Choroid plexus epithelial cell (primary cell): Measurements from ENCODE around the gene APBB2.

Source experiments
- DNase-seq: peaks from one replicate; pipeline ENCODE4 v3.0.0-alpha.2; 2010; ENCODE audit warnings: low read depth
- H3K4me3 ChIP-seq: 2 replicates; pipeline ENCODE4 v1.5.1; 2011; ENCODE audit warnings: low read depth, mild to moderate bottlenecking, control low read depth, low read length, moderate library complexity
- TF ChIP-seq, protein P1 (sequence below): conservative IDR thresholded peaks from 2 replicates; pipeline ENCODE4 v1.5.1; 2011; ENCODE audit warnings: low read depth, mild to moderate bottlenecking, control low read depth, inconsistent platforms, low read length, moderate library complexity

APBB2 gene

DNA sequence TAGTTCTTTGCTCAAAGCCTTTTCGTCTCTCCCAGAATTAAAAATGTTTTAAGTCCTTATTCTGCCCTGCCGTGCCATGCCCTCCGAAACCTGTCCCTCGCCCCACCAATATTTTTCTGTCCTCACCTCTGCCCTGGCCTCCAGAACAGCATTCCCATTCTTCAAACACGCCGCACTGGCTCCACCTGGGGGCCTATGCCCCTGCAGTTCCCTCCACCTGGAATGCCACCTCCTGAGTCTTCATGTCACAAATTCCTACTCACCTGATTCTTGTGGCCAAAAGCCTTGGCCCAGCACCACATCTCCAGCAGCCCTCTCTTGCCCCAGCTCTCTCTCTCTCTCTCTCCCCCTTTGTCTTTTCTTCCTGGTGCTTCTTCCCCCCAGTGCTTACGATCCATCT, 91.6 kb downstream of the APBB2 start:
- no peak overlapping the region for H3K4me3 ChIP-seq
- TF ChIP-seq, protein P1, sequence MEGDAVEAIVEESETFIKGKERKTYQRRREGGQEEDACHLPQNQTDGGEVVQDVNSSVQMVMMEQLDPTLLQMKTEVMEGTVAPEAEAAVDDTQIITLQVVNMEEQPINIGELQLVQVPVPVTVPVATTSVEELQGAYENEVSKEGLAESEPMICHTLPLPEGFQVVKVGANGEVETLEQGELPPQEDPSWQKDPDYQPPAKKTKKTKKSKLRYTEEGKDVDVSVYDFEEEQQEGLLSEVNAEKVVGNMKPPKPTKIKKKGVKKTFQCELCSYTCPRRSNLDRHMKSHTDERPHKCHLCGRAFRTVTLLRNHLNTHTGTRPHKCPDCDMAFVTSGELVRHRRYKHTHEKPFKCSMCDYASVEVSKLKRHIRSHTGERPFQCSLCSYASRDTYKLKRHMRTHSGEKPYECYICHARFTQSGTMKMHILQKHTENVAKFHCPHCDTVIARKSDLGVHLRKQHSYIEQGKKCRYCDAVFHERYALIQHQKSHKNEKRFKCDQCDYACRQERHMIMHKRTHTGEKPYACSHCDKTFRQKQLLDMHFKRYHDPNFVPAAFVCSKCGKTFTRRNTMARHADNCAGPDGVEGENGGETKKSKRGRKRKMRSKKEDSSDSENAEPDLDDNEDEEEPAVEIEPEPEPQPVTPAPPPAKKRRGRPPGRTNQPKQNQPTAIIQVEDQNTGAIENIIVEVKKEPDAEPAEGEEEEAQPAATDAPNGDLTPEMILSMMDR: no peak
- DNase-seq: no peak

DNA sequence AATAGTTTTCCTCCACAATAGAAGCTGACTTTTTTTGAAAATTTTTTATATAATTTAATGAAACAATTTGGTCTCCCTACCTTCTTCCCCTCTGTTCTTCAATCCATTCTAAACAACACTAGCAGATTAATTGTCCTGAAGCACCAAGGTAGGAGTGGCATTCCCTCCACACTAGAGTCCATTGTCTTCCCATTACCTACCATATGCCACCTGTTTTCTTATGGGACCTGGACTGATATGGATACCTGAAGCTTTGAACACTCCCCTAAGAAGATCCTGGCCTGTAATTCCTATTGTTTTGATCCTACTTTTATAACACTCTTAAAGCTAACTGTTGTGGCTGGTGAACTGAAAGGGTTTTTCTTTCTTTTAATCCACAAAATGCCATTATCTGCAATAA, 92.0 kb downstream of the APBB2 start:
- TF ChIP-seq, protein P1: no peak
- DNase-seq: no peak
- H3K4me3 ChIP-seq: no peak overlapping the region

DNA sequence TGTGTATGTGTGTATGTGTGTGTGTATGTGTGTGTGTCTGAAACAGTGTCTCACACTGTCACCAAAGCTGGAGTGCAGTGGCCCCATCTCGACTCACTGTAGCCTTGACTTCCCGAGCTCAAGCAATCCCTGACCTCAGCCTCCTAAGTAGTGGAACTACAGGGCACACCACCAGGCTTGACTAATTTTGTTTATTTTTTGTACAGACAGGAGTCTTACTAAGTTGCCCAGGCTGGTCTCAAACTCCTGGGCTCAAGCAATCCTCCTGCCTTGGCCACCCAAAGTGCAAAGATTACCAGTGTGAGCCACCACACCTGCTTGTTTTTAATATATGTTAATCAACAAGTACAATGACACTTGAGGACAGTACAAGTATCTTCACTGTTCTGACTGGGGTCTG, 92.4 kb downstream of the APBB2 start:
- H3K4me3 ChIP-seq: no peak overlapping the region
- no peak for DNase-seq
- TF ChIP-seq, protein P1: no peak

DNA sequence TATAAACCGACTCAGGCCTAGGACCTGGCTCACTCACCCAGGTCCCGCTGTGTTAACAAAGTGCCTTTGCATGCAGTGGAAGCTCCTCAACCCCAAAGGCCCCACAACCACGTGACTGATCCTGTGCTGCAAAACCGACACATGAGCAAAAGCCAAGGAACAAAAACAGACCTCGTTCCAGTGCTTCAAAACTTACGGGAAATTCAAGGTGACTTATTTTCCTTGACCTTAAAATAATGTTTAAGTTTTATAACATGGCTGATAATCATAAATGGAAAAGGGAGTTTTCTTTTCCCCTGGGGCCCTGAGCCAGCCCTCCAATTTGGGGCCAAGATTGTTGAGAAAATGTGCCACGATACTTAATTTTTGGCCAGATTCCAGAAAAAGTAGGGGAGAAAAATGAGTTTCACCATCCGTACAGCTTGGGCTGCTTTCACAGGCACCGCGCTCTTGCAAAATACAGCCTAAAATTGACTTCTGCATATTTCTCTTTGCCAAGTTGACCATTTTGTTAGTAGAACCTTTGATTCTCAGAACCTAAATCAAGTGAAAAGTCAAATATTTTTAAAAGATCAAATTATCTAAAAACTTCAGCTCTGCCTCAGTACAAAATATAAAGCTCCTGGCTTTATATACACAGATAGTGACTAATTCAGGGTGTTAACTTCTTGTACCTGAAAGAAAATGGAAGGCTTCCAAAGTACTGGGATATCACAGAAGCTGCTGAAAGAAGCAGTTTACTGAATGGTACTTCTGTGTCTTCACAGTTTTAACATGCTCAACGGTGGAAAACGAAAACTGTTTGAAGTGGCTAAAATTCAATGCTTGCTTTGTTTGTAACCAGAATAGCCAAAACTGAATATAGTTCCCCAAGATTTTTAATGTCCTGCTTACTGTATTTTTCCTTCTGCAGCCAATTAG, 93.8 kb downstream of the APBB2 start:
- peak; percentile 92 for DNase-seq
- peak overlapping the region; percentile 5 for H3K4me3 ChIP-seq
- TF ChIP-seq, protein P1: no peak

DNA sequence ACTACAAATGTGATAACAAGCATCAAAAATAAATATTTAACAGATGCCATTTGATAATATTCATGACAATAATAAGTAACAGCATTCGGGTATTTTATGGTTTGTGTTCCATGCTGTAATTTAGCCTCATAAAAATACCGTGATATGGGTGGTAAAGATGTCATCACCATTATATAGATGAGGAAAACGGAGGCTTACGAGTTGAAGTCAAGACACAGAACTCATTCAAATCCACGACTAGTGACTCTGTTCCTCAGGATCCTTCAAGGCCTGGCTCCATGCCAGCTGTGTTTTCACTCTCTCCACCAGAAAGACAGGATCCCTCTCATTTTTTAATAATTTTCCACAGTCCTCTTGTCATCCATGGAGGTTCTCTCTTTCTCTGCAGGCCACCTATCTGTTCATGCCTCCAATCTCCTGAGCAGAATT, 94.5 kb downstream of the APBB2 start:
- DNase-seq: no peak
- peak overlapping the region; percentile 5 for H3K4me3 ChIP-seq
- TF ChIP-seq, protein P1: no peak

DNA sequence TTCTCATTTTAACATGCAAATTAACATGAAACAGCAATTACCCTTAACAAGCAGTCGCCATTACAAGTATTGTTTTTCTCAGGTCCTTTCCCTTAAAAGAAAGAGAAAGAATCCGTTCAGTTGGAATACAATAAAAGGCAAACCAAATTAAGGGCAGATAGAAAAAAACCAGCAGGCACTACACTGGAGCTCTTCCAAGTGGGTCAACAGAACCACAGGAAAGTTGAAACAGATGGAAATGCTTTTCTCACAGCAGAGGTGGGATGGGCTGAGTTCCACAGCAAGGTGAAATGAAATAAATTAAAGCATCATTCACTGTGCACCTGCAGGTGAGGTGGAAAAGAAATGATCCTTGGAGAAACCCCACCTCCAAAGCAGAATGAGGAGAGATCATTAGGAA, 102.6 kb downstream of the APBB2 start:
- no peak for DNase-seq
- no peak overlapping the region for H3K4me3 ChIP-seq
- TF ChIP-seq, protein P1: no peak

DNA sequence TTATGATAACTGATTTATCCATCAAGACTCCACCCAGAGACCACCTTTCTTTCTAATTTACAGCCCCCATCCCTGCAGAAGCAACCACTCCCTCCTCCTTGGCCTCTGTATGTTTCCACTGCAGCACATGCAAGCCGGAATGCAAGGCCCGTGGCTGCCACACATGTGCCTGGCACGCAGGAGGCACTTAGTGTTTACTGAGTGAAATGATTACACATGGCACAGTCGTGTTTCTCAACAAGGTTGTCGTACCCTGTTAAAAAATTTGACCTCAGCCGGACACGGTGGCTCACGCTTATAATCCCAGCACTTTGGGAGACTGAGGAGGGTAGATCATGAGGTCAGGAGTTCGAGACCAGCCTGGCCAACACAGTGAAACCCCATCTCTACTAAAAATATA, 104.3 kb downstream of the APBB2 start:
- no peak for DNase-seq
- H3K4me3 ChIP-seq: no peak overlapping the region
- TF ChIP-seq, protein P1: no peak
